ENCODE data around the gene ATP10A.

ATP10A gene

DNA sequence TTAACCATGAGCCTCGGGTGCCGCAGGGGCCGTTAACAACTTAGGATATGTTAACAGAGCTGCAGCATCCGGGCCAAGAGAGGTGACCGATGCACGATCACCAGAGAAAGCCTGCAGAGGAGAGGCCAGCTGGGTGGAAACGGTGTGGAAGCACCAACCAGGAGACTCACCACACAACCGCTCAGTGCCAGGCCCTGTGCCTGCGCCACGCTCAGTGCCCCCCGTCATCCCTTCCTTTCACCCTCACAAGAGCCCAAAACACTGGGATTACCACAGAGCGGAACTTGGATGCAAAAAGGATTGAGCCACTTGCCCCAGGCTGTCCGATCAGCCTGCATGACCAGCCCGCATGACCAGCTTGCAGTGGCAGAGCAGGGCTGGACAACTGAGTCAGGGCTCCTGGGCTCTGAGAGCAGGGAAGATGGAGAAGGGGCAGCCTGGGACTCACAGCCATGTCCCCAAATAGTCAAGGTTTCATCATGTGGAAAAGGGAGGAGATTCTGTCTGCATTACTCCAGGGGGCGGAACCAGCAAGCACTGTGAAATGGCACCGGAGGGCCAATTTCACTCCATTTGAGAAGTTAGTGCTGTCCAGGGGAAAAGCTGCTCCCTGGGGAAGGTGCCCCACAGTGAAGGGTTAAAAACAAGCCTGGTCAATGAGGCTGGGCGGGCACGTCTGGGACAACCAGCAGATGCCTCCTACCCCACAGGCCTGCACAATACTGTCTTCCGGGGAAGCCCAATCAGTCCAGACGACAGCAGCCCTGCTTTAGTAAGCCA, 156.8 kb downstream of the ATP10A start:
- DNase-seq (ENCODE audit: low read depth, low spot score) = no peak

DNA sequence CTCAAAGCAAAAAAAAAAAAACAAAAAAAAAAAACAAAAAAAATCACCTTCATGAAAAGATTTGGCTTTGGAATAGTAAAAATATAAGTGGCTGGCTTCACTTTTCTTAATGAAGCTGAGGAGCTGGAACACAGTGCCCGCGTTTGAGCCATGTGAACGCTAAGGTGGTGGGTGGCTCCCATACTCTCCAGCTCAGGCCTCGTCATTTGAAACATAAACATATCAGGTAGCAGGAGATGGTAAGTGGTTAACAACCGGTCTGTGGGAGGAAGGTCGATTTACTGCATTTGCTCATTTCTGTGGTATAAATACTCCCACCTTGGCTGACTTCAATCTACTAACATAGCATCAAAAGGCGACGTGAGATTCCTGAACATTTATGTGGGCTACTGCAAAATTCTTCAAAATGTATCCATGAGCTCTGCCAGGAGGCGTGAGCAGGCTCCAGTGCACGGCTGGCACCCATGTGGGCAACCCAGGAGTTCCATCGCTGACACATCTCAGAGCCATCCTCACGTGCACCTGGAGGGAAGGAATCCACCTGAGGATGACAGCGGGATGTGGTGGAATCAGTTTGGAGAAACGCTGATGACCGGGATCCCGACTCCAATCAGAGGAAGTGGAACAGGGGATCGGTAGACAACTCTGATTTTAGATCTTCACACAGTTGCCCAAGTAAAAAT, 157.6 kb downstream of the ATP10A start:
- DNase-seq (ENCODE audit: low read depth, low spot score) = no peak

DNA sequence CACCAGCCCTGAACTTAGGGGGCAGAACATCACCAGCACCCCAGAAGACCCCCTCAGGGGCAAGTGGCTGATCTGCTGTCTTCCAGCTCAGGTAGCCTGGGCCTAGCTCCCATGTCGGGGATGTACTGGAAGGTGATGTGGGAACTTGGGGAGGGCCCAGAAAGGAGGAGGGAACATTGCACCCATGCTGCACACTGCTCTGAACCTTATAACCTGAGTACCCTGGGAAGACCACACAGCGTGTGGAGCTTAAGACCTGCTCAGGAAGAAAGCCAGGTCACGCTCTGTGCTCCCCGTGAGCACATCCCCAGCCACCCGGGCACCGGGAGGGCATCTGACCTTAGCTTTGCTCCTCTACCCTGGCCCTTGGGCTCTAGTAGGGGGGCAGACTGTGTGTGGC, 159.4 kb downstream of the ATP10A start:
- DNase-seq (ENCODE audit: low read depth, low spot score) = no peak

DNA sequence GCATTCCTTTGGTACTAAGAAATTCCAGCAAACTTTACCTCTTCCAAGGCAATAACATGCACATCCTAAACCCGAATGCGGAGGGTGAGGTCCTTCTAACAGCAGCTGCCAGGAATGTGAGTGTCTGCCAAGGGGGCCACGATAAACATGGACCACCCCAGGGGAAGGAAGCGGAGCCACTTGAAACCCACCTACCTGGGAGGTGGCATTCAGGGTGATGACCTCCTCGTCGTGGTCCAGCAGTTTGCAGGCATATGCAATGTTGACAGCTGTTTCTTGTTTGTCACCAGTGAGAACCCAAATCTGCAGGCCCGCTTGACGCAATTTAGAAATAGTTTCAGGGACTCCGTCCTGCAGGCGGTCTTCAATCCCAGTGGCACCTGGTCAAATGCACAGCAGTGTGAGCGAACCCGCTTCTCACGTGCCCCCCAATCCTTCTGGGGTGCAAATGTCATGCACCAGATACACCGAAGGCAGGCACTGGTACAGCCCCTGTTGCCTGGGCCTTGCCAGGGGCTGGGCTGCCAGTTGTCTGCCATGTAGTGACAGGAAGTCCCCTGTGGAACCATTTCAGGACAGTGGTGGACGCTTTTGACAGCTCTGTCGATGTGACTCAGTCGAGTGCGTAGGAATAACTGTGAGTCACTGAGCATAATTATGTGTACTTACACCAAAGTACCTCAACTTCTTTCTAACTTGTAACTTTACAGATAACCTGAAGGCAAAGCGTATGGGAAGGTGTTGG, 161.2 kb downstream of the ATP10A start:
- no peak for DNase-seq (ENCODE audit: low read depth, low spot score)

DNA sequence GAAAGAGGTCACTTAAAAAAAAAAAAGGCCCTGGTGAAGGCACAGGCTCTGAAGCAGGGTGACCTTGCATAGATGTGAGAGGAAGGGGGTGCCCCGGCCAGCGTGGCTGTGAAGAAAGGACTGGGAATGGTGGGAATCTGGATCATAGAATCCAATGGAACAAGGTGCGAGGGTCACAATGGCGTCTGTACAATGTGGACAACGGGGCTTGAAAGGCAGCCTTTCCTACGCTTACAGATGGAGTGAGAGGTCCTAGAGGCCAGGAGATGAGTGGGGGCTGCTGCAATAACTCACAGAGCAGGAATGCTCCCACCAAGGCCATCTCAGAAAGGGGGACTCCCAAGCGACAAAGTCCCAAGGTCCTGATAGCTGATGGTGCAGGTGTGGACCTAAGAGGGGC, 162.2 kb downstream of the ATP10A start:
- no peak for DNase-seq (ENCODE audit: low read depth, low spot score)

DNA sequence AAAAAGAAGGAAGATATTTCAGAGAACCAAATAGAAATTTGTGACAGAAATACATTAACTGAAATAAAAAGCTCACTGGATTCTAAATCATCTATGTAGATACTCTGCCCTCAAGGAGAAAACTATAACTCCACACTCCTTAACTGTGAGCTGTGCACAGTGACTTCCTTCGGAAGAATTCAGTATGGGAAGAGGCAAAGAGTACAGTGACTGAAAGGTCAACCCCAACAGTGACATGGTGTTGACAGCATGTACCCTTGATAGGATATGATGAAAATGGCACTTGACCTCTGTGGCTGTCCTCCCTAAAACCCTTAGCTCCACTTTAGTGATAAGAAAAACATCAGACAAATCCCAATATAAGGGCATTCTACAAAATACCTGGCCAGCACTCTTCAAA, 165.5 kb downstream of the ATP10A start:
- no peak for DNase-seq (ENCODE audit: low read depth, low spot score)

DNA sequence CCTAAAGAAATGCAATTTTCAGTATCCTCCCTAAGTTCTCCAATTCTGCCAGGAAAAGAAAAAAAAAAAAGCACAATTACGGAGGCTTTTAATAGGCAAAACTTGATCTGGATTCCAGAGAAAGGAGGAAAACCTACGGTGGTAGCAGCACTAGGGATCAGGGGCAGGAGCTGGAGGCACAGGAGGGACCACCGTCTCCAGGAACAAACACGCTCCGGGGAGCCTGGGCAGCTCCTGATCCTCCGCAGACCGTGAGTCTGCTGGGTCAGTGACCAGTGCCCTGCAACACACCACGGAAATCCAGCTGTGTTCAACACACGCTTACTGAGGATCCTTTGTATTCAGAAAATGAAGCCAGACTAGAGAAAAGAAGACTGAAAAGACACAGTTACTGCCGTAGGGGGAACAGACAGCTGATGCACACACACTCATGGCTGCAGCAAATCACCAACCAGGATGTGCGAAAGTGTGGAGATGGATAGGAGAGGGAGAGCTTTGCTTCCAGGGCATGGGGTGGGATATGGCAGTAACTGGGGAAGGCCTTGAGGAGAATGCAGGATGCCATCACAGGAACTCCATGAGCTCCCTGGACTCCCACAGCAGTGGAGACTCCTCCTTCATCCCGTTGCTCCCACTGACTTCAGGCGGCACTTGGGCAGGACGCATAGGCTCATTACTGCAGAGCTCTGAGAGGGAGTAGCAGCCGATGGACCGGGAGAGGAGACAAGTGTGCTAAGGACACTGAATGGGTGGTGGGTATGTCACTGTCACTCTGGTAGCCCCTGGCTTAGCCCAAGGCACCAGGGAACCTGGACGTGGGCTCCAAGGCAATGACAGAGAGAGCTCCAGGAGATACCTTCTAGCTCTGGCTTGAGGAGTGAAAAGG, 167.0 kb downstream of the ATP10A start:
- DNase-seq (ENCODE audit: low read depth, low spot score) = no peak

DNA sequence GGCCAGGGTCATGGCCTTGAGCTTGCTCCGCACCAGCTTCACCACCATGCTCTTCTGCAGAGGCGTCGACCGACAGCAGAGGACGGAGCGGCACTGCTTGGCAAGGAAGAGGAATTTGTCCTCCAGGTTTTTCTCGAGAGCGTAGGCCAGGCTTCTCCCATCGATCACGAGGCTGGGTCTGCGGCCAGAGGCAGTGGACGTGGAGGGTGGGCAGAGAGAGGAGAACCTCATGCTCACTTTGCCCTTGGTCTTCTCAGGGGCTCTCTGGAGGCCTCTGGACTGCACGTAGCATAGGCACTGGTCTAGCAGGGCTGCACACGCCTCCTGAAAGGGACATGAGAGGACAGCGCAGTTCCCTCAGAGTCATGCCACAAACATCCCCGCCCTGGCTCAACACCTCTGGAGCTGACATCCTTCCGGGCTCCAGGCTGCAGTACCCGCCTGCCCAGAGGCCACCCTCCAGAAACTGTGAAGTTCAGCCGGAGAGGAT, 168.3 kb downstream of the ATP10A start:
- no peak for DNase-seq (ENCODE audit: low read depth, low spot score)

DNA sequence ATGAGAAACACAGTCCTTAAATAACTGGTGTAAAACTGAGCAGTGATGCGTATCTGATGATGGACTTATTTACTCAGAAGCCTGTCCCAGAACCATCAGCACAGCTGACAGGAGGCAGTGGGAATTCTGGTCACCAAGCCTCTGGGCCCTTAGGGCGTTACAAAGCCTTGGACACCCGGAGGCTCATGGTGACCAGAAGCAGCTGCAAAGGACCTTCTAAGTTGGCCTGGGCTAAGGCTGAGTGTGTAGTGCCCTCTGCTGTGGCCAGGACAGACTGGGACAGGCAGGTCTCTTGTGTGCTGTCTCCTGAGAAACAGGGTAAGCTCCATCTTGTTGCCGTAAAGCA, 168.9 kb downstream of the ATP10A start:
- DNase-seq (ENCODE audit: low read depth, low spot score) = no peak

DNA sequence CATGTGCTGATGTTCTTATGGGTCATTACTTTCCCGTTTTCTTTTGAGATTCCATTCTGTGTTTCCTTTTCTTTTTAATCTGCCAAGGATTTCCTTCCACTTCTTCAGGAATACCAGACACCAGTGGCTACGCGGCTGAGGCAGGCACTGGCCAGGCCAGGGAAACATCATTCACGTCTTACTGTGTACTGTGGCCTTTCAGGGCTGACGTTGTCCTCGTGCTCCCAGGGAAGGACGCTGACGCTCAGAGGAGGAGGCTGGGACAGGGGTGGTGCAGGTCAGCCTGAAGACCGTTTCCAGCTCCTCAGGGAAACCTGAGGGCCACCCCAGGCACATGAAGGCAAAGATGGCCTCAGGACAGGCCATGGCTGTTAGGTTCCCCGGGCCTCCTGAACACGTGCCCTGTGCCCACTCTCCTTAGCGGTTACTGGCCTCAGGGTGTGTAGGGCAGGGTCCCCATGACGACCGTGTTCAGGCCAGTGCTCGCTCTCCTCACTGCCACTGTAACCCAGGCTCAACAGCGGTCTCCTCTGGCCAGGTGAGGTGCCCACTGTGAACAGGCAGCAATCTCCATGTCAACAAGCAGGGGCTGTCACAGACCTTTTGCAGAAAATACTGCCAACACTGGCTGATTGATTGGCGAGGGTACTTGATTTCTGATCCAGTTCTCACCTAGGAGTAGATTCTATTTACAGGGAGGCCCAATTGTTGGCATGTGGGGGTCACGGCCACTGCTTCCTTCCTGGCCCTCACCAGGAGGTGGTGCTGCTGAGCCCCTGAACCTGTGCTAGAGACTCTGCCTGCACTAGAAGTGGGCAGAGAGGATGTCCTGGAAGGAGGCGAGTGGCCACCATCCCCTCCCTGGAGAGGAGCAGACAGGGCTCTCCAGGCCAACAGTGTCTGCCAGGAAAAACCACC, 169.5 kb downstream of the ATP10A start:
- no peak for DNase-seq (ENCODE audit: low read depth, low spot score)

DNA sequence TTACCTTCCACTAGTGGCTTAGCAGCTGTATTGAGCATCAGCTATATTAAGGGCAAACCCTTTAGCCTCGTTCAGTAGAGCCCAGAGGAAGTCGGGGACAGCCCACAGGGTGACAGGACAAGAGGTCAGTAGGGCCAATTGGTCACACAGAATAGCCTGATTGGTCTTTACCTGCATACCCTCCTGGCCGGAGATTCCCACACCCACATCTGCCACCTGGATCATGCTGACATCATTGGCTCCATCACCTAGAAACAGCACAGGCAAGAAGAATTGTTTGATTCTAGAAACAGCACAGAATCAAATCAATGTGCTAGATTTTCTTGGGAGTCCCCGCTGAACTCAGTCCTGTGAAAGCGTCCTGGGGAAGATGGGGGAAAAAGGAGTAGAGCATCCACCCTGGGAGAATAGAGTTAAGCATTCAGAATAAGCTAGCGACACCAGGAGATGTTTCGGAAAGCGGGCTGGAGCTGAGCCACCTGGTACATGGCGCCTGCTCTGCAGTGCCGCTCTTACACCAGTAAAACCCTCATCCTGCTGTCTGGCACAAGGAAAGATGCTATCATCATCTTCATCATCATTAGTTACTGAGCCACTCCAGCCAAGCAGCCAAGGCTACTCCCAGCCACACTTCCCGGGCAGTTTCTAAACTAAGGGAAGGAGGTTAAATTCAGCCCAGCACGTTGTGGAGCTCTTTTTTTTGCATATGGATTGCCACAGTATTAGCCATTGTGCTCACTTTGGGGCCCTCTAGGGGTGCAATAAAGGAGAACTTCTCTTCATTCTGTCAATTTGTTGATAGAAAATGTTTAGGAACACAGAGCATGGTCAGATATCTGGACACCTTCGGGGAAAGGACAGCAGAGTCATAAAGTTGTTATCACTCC, 171.3 kb downstream of the ATP10A start:
- no peak for DNase-seq (ENCODE audit: low read depth, low spot score)

DNA sequence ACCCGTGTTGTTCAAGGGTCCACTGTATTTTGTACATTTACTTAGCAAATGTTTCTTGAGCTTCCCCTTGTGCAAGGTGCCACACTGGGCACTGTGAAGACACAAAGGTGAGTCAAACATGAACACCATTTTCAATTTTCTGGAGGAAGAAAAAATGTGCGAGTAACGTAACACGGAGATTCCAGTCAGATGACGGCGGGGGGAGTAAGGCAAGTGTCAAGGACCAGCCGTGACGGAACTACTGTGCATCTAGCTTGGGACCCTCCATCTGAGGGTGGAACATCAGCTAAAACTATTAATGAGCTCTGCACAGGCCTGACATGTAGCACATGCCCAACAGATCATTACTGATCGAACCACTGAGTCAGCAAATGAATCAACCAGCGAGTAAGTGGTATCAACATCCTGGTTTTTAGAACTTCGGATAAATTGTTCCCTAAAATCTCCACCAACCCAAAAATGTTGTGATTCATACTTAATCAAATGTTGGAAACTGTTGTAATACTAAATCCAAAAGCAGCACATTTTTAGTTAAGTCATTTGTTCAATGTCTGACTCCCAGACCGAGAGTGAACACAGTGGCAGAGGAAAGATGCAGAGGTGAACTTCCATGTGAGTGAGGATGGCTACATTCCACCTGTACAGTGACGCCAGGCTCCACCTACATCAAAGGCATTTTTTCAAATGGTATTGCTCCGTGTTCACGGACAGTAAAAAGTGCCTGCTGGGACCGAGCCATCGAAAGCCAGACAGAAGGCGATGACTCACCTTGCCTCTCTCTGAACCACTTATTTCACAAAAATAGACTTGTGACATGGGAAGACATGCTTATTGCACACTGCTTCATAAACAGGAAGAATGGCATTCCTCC, 172.2 kb downstream of the ATP10A start:
- DNase-seq (ENCODE audit: low read depth, low spot score) = no peak

DNA sequence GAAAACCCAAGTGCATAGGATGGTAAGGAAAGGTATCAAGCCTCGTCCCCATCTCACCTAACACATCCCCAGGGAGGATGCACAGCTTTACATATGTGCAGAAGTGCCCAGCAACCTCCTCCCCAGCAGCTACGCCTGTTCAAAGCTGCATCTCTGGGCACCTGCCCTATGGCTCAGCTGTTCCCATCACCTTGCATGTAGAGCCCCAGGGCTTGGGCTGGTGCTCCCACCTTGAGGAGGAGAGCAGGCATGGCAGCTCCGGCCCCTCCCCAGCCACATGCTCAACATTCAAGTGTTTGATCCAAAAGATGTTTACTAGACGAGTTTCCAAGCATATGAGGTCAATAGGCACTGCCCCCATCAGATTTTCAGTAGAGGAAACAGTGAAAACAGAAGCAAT, 173.5 kb downstream of the ATP10A start:
- DNase-seq (ENCODE audit: low read depth, low spot score) = no peak

DNA sequence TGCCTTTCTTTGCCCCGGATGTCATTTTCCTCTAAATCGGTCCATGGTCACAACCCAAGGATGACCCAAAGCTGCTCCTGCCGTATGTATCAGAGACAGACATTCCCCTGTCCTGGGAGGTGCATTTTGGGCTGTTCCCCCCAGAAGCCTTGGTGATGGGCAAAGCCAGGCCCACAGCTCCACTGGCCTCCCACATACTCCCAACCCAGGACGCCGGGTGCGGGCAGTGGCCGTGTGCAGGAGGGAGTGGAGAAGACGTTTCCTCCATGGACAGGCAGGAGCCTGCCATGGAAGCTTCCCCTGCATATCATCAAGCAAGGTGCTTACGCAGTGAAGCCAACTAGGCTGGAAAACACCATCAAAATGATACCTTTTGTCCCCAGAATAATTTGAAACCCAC, 175.0 kb downstream of the ATP10A start:
- no peak for DNase-seq (ENCODE audit: low read depth, low spot score)

DNA sequence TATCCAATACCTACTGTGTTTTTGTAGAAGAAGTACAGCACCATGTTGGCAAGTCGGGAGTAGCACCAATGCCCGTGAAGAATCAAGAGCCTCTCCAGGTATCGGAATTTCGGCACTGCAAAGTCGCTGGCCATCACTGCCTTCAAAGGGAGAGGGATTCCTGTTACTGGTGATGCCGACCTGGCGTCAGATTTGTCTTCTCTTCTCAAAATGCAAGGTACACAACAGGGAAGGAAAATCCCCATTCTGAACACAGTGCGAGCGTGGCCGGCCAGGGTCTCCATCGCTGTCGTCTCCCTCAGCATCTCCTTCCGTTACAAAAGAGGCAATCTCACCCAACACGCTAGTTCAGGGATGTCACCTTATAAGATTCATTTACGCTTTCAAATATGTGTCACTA, 175.4 kb downstream of the ATP10A start:
- DNase-seq (ENCODE audit: low read depth, low spot score) = no peak

DNA sequence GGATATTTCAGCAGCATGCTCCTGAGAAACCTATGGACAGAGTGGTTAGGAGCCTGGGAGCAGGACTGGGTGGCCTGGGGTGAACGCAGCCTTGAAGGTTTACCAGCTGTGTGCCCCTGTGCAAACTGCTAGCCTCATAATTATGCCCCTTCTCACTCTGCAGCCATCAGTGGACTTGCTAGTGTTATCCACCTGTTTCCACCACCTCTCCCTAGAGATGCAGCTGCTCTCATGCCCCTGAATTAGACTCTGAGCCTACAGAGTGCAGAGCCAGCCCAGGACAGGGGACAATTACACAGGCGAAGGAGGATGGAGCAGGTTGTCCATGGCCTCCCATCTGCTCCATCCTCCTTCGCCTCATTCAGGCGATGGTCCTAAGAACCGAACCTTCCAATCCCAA, 175.9 kb downstream of the ATP10A start:
- DNase-seq (ENCODE audit: low read depth, low spot score) = no peak

DNA sequence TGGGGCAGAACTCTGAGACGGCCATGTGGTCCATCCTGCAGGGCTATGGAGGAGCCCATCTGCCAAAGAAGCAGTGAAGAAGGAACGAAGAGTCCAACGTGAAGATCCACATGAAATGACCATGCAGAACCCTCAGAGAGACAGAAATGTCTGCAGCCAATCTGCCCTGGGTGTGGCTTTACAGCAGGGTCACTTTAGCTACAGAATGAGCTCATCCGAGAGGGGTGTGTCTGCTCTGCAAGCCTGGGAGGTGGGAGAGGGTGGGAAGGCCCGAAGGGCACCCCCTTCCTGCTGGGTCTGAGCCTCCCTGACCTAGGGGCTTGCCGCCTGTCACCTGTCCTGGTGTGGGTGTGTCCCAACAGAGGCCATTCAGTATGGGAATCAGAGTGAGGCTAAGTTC, 176.3 kb downstream of the ATP10A start:
- DNase-seq (ENCODE audit: low read depth, low spot score) = no peak

Data from iPS DF 19.7 (cell line).